HCT116 (cell line): ENCODE measurements around the gene SLC4A5.

Experiments
- CEBPB ChIP-seq: IDR thresholded peaks from 2 replicates; pipeline ENCODE4 v1.6.1; 2012; ENCODE audit warnings: low read depth
- EGR1 ChIP-seq: IDR thresholded peaks from 2 replicates; pipeline ENCODE4 v1.6.1; 2012; ENCODE audit warnings: low read depth
- EZH2 ChIP-seq: fragments of 200-600 bp; sonication (generic); IDR thresholded peaks from 2 replicates; pipeline ENCODE4 v1.6.1; 2017; ENCODE audit warnings: antibody characterized with exemption, mixed run types
- JUND ChIP-seq: IDR thresholded peaks from 2 replicates; pipeline ENCODE4 v1.6.1; 2012
- POLR2A ChIP-seq: IDR thresholded peaks from 2 replicates; pipeline ENCODE4 v1.7.0; 2011; ENCODE audit warnings: borderline replicate concordance; ENCODE audit not compliant: insufficient read depth, insufficient read length; ENCODE audit errors: extremely low read depth
- POLR2AphosphoS5 ChIP-seq: IDR thresholded peaks from 2 replicates; pipeline ENCODE4 v1.6.1; 2011; ENCODE audit warnings: mild to moderate bottlenecking, low read depth, low read length, moderate library complexity
- RAD21 ChIP-seq: IDR thresholded peaks from 2 replicates; pipeline ENCODE4 v1.6.1; 2012; ENCODE audit warnings: low read depth, mild to moderate bottlenecking
- SIN3A ChIP-seq: IDR thresholded peaks from 2 replicates; pipeline ENCODE4 v1.6.1; 2012; ENCODE audit warnings: low read depth
- SP1 ChIP-seq: IDR thresholded peaks from 2 replicates; pipeline ENCODE4 v1.6.1; 2012; ENCODE audit warnings: low read depth
- ZNF274 ChIP-seq: fragments of 200-500 bp; sonication (Bioruptor generic); IDR thresholded peaks from 2 replicates; pipeline ENCODE4 v1.6.1; 2014; ENCODE audit warnings: mild to moderate bottlenecking, low read depth, low read length, inconsistent platforms
- TF ChIP-seq, protein P1 (sequence below), 3 experiments: fragments of 200-600 bp in 1 of 3; sonication (generic) in 1 of 3; IDR thresholded peaks in 2 of 3; conservative IDR thresholded peaks in 1 of 3; 2 replicates each; pipeline ENCODE4 v1.5.1; 2012 to 2017; ENCODE audit warnings: low read depth in 2 of 3, low read length in 2 of 3, antibody characterized with exemption in 1 of 3, borderline replicate concordance in 1 of 3, control low read depth in 1 of 3, mild to moderate bottlenecking in 1 of 3, mixed read lengths in 1 of 3, mixed run types in 1 of 3, moderate library complexity in 1 of 3; ENCODE audit not compliant: insufficient read depth in 1 of 3
- TF ChIP-seq, protein P2 (sequence below): IDR thresholded peaks from 2 replicates; pipeline ENCODE4 v1.6.1; 2012; ENCODE audit warnings: low read depth

DNA sequence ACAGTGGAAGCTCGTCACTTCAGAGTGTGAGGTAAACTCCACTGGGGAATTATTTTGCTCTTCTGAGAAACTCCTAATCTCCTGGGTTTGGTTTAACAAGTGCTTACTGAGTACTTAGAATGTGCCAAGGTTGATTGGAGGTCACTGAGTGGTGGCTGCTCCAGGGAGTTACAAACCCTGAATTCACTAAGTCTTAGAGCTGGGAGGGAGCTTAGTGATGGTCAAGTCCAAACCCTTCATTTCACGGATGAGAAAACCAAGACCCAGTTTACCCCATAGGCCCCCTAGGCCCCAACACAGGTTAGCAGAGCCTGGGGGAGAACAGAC, 52.0 kb downstream of the SLC4A5 start:
- no peak for TF ChIP-seq POLR2A
- no peak for TF ChIP-seq EZH2
- TF ChIP-seq, protein P1, sequence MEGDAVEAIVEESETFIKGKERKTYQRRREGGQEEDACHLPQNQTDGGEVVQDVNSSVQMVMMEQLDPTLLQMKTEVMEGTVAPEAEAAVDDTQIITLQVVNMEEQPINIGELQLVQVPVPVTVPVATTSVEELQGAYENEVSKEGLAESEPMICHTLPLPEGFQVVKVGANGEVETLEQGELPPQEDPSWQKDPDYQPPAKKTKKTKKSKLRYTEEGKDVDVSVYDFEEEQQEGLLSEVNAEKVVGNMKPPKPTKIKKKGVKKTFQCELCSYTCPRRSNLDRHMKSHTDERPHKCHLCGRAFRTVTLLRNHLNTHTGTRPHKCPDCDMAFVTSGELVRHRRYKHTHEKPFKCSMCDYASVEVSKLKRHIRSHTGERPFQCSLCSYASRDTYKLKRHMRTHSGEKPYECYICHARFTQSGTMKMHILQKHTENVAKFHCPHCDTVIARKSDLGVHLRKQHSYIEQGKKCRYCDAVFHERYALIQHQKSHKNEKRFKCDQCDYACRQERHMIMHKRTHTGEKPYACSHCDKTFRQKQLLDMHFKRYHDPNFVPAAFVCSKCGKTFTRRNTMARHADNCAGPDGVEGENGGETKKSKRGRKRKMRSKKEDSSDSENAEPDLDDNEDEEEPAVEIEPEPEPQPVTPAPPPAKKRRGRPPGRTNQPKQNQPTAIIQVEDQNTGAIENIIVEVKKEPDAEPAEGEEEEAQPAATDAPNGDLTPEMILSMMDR (IDR thresholded peaks at IDR 0.05 in 2 of 3, conservative IDR thresholded peaks at IDR 0.05 in 1 of 3; ENCODE audit: borderline replicate concordance in 1 of 3, insufficient read depth in 1 of 3, low read depth in 2 of 3, low read length in 2 of 3) = no peak
- no peak for TF ChIP-seq RAD21
- no peak for TF ChIP-seq EGR1
- TF ChIP-seq, protein P2, sequence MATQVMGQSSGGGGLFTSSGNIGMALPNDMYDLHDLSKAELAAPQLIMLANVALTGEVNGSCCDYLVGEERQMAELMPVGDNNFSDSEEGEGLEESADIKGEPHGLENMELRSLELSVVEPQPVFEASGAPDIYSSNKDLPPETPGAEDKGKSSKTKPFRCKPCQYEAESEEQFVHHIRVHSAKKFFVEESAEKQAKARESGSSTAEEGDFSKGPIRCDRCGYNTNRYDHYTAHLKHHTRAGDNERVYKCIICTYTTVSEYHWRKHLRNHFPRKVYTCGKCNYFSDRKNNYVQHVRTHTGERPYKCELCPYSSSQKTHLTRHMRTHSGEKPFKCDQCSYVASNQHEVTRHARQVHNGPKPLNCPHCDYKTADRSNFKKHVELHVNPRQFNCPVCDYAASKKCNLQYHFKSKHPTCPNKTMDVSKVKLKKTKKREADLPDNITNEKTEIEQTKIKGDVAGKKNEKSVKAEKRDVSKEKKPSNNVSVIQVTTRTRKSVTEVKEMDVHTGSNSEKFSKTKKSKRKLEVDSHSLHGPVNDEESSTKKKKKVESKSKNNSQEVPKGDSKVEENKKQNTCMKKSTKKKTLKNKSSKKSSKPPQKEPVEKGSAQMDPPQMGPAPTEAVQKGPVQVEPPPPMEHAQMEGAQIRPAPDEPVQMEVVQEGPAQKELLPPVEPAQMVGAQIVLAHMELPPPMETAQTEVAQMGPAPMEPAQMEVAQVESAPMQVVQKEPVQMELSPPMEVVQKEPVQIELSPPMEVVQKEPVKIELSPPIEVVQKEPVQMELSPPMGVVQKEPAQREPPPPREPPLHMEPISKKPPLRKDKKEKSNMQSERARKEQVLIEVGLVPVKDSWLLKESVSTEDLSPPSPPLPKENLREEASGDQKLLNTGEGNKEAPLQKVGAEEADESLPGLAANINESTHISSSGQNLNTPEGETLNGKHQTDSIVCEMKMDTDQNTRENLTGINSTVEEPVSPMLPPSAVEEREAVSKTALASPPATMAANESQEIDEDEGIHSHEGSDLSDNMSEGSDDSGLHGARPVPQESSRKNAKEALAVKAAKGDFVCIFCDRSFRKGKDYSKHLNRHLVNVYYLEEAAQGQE = no peak
- TF ChIP-seq POLR2AphosphoS5 = no peak
- no peak for TF ChIP-seq CEBPB
- no peak for TF ChIP-seq SP1
- TF ChIP-seq JUND = no peak
- TF ChIP-seq ZNF274 = no peak
- no peak for TF ChIP-seq SIN3A
